ENCODE results near the gene NFE2L1.
"Not testable (repeated sequence)": the region's sequence is repeated elsewhere in the genome, so short reads cannot be mapped to it uniquely, and the experiment has no call there.

The NFE2L1 gene

DNA sequence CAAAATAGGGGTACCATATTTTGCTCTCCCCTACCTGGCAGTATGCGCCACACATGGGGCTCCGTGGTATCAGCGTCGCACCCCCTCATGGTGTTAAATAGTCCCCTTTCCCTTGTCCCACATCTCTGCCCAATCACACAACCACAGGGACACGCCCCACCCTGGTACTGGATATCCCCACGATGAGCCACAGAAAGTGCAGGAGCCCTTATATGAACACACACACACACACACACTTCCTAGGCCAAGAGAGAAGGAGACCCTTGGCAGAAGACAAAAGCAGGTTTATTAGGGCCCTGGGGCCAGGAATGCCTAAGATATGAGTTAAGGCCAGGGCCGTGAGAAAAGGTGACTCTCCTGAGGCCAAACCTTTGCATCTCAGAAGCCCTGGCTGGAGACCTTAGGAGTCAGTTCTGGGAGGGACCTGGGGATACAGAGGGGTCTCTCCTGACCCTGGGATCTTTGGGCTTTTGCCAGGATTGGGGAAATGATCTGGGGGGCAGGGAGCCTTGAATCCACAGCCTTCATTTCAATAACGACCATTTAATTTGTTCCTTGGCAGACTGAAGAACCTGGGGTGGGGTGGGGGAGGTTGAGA is 22.2 kb upstream of the NFE2L1 start:
- Histone ChIP-seq H3K27me3 (ENCODE audit: control insufficient read depth, insufficient read depth, low read length) (no peaks in the 10 kb centered on the region), H3K4me1 (ENCODE audit: control insufficient read depth, insufficient read depth, low read length) (peaks cover 21% of the 10 kb centered on the region), H3K27ac (ENCODE audit: low read depth, low read length) (no peak overlapping the region), H3K36me3 (ENCODE audit: control insufficient read depth, insufficient read depth, low read length) (no peaks in the 10 kb centered on the region), H3K9ac (ENCODE audit: low read length) (no peak overlapping the region), H3K4me3 (ENCODE audit: low read length) (peak overlapping the region; percentile 56)

DNA sequence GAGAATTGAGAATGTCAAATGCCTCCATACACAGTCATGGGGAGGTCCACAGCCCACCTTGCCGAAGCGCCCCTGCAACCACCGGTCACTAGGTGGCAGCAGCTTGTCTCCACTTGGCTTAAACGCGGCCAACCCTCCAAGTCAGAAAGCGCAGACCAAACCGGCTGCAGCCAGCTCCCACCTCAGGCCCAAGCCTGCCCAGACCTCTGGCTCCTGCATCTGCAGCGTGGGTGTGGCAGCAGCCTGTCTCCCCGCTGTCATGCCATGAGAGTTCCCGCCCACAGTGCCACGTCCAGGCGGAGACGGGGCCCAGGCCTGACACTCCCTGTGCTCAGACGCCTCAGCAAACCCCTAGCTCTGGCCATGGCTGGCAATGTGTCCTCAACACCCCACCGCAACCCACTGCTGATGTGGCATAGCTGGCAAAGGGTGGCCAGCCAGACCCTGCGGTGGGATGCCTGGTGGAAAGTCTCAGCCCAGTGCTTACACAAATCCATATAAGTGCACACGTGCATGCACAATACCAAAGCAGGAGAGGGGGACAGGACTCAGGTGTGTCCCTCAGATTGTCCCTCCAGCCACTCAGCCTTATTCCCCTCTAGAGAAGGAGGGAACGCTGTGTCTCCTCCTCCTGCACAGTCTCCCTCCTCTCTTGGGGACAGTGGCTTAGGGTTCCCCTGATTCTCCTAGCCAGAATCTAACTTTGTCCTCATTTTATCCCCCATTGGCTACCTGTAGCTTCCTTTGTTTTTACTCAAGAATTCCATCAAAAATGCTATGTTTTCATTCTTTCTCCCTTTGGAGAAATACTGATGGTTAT is 21.4 kb upstream of the NFE2L1 start:
- H3K4me3 ChIP-seq (ENCODE audit: low read length), result peak overlapping the region; percentile 2
- H3K36me3 ChIP-seq (ENCODE audit: control insufficient read depth, insufficient read depth, low read length), result no peaks in the 10 kb centered on the region
- H3K9ac ChIP-seq (ENCODE audit: low read length), result no peak overlapping the region
- peaks cover 21% of the 10 kb centered on the region for H3K4me1 ChIP-seq (ENCODE audit: control insufficient read depth, insufficient read depth, low read length)
- peak overlapping the region; percentile 35 for H3K27ac ChIP-seq (ENCODE audit: low read depth, low read length)
- no peaks in the 10 kb centered on the region for H3K27me3 ChIP-seq (ENCODE audit: control insufficient read depth, insufficient read depth, low read length)

DNA sequence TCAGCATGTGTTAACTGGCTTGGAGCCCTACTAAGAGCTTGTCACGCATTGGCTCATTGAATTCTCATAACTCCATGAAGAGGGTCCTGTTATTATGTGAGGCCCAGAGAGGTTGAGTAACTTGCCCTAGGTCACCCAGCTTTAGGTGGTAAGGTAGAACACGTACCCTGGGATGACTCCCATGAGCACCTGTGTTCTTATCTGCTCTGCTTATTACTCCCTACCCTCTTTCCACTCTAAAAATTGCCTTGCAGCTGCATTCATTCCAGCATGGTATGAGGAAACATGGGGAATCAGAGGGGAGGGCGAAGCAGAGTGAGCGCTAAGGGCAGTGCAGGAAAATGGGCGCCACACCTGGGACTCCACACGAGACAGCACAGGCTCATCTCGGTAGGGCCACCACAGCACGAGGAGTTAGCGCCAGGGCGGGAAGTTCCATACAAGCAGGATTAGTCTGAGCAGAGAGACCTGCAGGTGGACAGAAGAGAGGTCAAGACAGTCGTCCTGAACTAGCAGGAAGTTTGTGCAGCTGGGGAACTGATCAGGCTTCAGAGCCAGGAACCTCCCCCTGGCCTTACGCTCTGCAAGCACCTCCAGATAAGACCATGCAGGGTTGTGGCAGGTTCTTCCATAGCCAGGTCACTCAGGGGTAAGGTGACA is 20.7 kb upstream of the NFE2L1 start:
- Histone ChIP-seq H3K36me3 (ENCODE audit: control insufficient read depth, insufficient read depth, low read length) (peaks cover 4% of the 10 kb centered on the region), H3K27ac (ENCODE audit: low read depth, low read length) (no peak overlapping the region), H3K9ac (ENCODE audit: low read length) (no peak overlapping the region), H3K27me3 (ENCODE audit: control insufficient read depth, insufficient read depth, low read length) (no peaks in the 10 kb centered on the region), H3K4me1 (ENCODE audit: control insufficient read depth, insufficient read depth, low read length) (peaks cover 21% of the 10 kb centered on the region), H3K4me3 (ENCODE audit: low read length) (no peak overlapping the region)

DNA sequence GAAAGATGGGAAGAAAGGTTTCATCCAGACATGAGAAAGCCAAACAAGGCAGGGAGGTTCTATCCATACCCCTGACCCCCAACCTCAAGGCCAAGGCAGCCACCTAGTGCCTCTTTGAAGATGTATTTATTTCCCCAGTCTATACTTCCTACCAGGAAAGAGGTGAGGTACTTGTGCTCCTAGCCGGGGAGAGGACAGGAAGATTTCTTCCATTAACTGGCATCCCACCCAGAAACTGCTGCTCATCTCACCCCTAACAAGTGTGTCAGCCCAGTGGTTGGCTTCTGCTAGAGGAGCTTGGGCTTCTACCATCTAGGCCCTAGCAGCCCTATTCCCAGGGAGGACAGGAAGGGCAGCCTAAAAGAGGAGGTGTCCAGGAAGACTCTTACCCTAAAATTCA is 19.4 kb upstream of the NFE2L1 start:
- Histone ChIP-seq H3K4me3 (ENCODE audit: low read length) (no peak overlapping the region), H3K27me3 (ENCODE audit: control insufficient read depth, insufficient read depth, low read length) (no peaks in the 10 kb centered on the region), H3K9ac (ENCODE audit: low read length) (no peak overlapping the region), H3K4me1 (ENCODE audit: control insufficient read depth, insufficient read depth, low read length) (peaks cover 21% of the 10 kb centered on the region), H3K27ac (ENCODE audit: low read depth, low read length) (no peak overlapping the region), H3K36me3 (ENCODE audit: control insufficient read depth, insufficient read depth, low read length) (peaks cover 4% of the 10 kb centered on the region)

DNA sequence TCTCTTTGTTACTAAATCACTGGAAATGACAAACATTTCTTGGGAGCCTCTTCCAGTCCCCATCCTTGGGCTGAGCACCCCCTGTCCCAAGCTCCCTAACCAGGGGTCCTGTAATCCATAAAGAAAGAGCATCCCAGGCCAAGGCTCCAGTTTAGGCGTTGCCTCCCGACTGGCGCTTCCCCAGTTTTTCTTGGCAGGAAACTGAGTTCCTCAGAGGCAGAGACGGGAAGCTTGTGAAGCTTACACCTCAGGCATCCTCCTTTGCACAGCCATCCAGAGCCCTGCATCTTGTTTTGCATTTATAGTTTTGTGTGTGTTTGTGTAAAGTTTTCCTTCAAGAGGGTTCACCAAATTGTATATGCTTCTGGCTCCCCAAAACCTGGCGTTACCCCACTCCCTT is 17.6 kb upstream of the NFE2L1 start:
- Histone ChIP-seq H3K36me3 (ENCODE audit: control insufficient read depth, insufficient read depth, low read length) (peaks cover 4% of the 10 kb centered on the region), H3K4me1 (ENCODE audit: control insufficient read depth, insufficient read depth, low read length) (peaks cover 13% of the 10 kb centered on the region), H3K4me3 (ENCODE audit: low read length) (no peak overlapping the region), H3K27me3 (ENCODE audit: control insufficient read depth, insufficient read depth, low read length) (no peaks in the 10 kb centered on the region), H3K27ac (ENCODE audit: low read depth, low read length) (no peak overlapping the region), H3K9ac (ENCODE audit: low read length) (no peak overlapping the region)

DNA sequence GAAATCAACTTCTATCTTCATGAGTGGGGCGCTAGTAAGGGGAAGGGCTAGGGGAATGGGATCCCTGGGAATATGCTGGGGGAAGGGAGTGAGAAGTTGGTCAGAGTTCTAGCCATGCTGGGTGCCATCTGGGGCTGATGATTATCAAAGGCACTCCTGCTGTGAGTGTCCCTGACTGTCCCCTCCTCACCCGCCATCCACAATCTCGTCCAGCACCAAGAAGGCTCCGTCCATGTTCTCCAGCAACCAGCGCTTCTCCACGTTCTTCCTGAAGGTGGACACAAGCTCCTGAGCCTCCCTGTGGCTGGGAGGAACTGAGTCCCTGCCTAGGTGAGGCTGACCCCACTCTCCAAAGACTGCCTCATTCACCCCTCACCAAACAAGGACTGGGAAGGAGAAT is 16.2 kb upstream of the NFE2L1 start:
- Histone ChIP-seq H3K36me3 (ENCODE audit: control insufficient read depth, insufficient read depth, low read length) (peaks cover 4% of the 10 kb centered on the region), H3K27me3 (ENCODE audit: control insufficient read depth, insufficient read depth, low read length) (no peaks in the 10 kb centered on the region), H3K4me3 (ENCODE audit: low read length) (no peak overlapping the region), H3K9ac (ENCODE audit: low read length) (no peak overlapping the region), H3K4me1 (ENCODE audit: control insufficient read depth, insufficient read depth, low read length) (peaks cover 4% of the 10 kb centered on the region), H3K27ac (ENCODE audit: low read depth, low read length) (no peak overlapping the region)

DNA sequence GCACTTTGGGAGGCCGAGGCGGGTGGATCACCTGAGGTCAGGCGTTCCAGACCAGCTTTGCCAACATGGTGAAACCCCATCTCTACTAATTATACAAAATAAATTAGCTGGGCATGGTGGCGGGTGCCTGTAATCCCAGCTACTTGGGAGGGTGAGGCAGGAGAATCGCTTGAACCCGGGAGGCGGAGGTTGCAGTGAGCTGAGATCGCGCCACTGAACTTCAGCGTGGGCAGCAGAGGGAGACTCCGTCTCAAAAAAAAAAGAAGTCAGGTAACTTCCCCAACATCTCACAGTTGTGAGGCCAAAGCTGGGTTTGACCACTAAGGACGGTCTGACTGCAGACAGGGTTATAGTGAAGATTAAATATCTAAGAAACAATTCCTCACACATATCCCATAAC is 13.4 kb upstream of the NFE2L1 start:
- H3K4me3 ChIP-seq (ENCODE audit: low read length); H3K27me3 ChIP-seq (ENCODE audit: control insufficient read depth, insufficient read depth, low read length); H3K4me1 ChIP-seq (ENCODE audit: control insufficient read depth, insufficient read depth, low read length); H3K27ac ChIP-seq (ENCODE audit: low read depth, low read length); H3K9ac ChIP-seq (ENCODE audit: low read length); H3K36me3 ChIP-seq (ENCODE audit: control insufficient read depth, insufficient read depth, low read length): not testable (repeated sequence)

DNA sequence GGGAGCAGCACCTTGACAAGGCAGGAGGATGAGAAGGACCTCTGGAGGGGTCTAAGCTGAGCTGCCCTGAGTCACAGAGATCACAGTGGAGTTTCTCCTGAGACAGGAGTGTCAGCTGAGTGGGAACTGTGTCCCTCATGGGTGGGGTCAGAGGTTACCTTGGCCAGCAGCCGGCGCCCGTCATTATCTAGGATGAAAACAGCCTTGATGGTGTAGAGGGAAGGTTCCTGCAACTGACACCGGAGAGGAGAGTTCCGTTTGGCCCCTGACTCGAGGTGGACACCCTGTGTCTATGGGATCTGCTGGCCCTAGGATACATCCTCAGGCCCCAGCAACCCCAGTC is 11.5 kb upstream of the NFE2L1 start:
- Histone ChIP-seq H3K4me3 (ENCODE audit: low read length) (peak overlapping the region; percentile 81), H3K36me3 (ENCODE audit: control insufficient read depth, insufficient read depth, low read length) (peaks cover 4% of the 10 kb centered on the region), H3K4me1 (ENCODE audit: control insufficient read depth, insufficient read depth, low read length) (peaks cover 8% of the 10 kb centered on the region), H3K9ac (ENCODE audit: low read length) (no peak overlapping the region), H3K27ac (ENCODE audit: low read depth, low read length) (peak overlapping the region; percentile 74), H3K27me3 (ENCODE audit: control insufficient read depth, insufficient read depth, low read length) (peaks cover 3% of the 10 kb centered on the region)

DNA sequence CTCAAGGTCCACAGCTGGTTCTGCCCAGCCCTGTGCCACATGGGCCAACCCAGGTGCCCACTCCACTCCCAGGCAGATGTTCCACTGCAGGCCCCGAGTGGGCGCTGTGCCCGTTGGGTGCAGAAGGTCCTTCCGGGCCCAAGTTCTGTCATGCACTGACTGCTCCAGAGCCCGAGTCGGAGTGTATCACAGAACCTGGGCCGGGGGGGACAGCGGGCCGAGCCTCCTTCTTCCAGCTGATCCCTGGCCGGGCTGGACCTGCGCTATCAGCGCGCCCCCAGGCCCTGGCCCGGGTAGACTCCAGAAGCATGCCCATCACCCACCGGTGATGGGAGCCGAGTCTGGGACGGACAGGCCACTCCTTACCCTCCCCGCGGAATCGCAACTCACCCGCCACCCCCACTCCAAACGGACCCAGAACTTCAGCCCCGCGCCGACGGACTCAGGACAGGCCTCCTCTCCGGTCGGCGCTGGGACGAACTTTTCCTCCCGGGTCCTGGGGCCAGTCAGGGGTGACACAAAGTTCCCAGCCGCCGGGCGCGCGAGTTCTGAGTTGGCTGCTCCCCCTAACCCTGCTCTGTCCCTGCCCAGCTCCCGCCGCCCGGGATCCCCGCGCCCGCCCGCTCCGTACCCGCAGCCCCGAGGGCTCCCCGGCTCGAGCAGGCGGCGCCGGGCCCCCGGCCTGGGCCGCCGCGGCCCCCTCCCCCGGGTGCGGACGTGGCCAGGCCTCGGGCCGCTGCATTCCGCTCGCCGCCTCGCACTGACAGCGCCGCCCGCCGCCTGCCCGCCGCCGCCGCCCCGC is 10.9 kb upstream of the NFE2L1 start, which contains the start of gene COPZ2:
Gene COPZ2 (minus strand): TSS at position 762 of the 802 bp plus-strand sequence. CDS start 20 bp downstream, at position 742.
- Histone ChIP-seq H3K27ac (ENCODE audit: low read depth, low read length) (peak within 1 kb of the TSS; percentile 74), H3K9ac (ENCODE audit: low read length) (peak within 1 kb of the TSS; percentile 56), H3K27me3 (ENCODE audit: control insufficient read depth, insufficient read depth, low read length) (peaks cover 3% of the 10 kb centered on the region), H3K36me3 (ENCODE audit: control insufficient read depth, insufficient read depth, low read length) (peaks cover 1% of the 10 kb centered on the region), H3K4me1 (ENCODE audit: control insufficient read depth, insufficient read depth, low read length) (peaks cover 8% of the 10 kb centered on the region), H3K4me3 (ENCODE audit: low read length) (peak within 1 kb of the TSS; percentile 81)

DNA sequence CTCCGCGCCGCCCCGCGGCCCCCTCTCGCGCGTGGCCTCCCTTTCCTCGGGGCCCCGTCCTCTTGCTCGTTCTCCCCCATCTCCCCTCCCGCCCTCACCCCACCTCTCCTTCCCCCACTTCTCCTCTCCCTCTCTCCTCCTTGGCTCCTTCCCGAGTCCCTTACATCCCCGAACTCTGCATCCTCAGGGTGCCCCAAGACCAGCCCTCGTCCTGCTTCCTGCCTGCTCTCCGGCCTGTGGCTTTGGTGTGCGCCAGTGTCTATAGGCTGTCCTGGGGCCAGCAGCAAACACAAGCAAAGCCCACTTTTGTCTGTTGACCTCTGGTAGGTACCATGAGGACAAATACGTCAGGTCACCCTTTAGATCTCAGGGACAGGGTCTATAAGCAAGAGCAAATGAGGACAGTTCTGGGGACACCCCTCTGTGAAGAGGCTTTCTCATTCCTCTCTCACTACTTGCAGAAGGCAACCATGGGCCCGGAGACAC is 10.3 kb upstream of the NFE2L1 start:
- Histone ChIP-seq H3K27me3 (ENCODE audit: control insufficient read depth, insufficient read depth, low read length) (peaks cover 3% of the 10 kb centered on the region), H3K9ac (ENCODE audit: low read length) (no peak overlapping the region), H3K27ac (ENCODE audit: low read depth, low read length) (peak overlapping the region; percentile 59)

DNA sequence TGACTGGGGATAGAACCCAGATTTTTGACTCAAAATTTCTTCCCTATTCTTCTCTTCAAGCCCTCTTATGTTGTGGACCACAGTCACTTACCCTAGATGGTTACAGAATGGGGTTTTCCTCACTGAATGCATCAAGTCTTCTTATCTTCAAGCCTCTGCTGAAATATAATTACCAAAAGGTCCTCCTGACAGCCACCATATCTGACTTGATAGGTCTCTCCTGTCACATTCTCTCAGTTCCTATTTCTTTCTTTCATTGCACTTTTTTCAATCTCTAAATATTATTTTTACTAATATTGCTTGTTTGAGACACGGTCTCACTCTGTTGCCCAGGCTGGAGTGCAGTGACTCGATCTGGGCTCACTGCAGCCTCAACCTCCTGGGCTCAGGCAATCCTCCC is 9.5 kb upstream of the NFE2L1 start:
- Histone ChIP-seq H3K9ac (ENCODE audit: low read length) (no peak overlapping the region), H3K4me3 (ENCODE audit: low read length) (no peak overlapping the region), H3K27ac (ENCODE audit: low read depth, low read length) (no peak overlapping the region), H3K27me3 (ENCODE audit: control insufficient read depth, insufficient read depth, low read length) (peaks cover 3% of the 10 kb centered on the region), H3K4me1 (ENCODE audit: control insufficient read depth, insufficient read depth, low read length) (peaks cover 8% of the 10 kb centered on the region), H3K36me3 (ENCODE audit: control insufficient read depth, insufficient read depth, low read length) (no peaks in the 10 kb centered on the region)

More for the DNA sequence above, 10.3 kb upstream of the NFE2L1 start:
- Histone ChIP-seq H3K36me3 (ENCODE audit: control insufficient read depth, insufficient read depth, low read length) (no peaks in the 10 kb centered on the region), H3K4me1 (ENCODE audit: control insufficient read depth, insufficient read depth, low read length) (peaks cover 8% of the 10 kb centered on the region), H3K4me3 (ENCODE audit: low read length) (peak overlapping the region; percentile 65)

DNA sequence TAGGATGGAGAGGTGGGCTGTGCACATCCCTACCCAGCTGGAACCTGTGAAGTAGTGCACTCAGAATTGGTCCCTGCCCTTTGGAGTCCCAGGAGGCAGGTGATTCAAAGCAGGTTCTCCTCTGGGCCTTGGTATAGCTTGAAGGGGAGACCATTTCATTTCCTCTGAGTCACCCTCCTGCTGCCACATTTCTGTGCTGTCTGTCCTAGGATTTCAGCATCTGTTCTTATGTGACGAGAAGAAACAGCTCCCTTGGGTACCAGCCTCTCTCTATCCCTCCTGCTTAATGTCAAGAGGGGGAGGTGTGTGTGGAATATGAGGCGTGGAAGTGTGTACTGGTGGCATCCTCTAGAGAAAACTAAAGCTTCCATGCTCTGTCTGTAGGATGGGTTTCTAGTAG is 5.0 kb upstream of the NFE2L1 start:
- no peak overlapping the region for H3K9ac ChIP-seq (ENCODE audit: low read length)
- H3K36me3 ChIP-seq (ENCODE audit: control insufficient read depth, insufficient read depth, low read length), result no peaks in the 10 kb centered on the region
- H3K27ac ChIP-seq (ENCODE audit: low read depth, low read length), result no peak overlapping the region
- no peak overlapping the region for H3K4me3 ChIP-seq (ENCODE audit: low read length)
- peaks cover 5% of the 10 kb centered on the region for H3K4me1 ChIP-seq (ENCODE audit: control insufficient read depth, insufficient read depth, low read length)
- no peaks in the 10 kb centered on the region for H3K27me3 ChIP-seq (ENCODE audit: control insufficient read depth, insufficient read depth, low read length)
